ENCODE results near the gene FEM1B.

The FEM1B gene

GRCh38 chr15:68339481-68339880 lies 61.9 kb downstream of the FEM1B start:
- no peak for TF ChIP-seq CTCF (IDR thresholded peaks at IDR 0.05)
- no peak for DNase-seq (ENCODE audit: low spot score)
- Histone ChIP-seq H3K27ac (peak overlapping the region; percentile 95), H3K4me3 (no peak overlapping the region)

- Histone ChIP-seq H3K27ac (peak overlapping the region; percentile 95), H3K4me3 (peak overlapping the region; percentile 15)
- TF ChIP-seq CTCF (IDR thresholded peaks at IDR 0.05), result no peak
- no peak for DNase-seq (ENCODE audit: low spot score)
These were observed 63.5 kb downstream of the FEM1B start for GRCh38 chr15:68340726-68341671.

GRCh38 chr15:68341760-68342725 lies 64.5 kb downstream of the FEM1B start:
- peak overlapping the region; percentile 95 for H3K27ac ChIP-seq
- no peak for DNase-seq (ENCODE audit: low spot score)

GRCh38 chr15:68343579-68344225 lies 66.2 kb downstream of the FEM1B start:
- Histone ChIP-seq H3K27ac (peak overlapping the region; percentile 95), H3K4me3 (no peak overlapping the region)
- no peak for TF ChIP-seq CTCF (IDR thresholded peaks at IDR 0.05)

More at GRCh38 chr15:68341760-68342725, 64.5 kb downstream of the FEM1B start:
- TF ChIP-seq CTCF (IDR thresholded peaks at IDR 0.05), result no peak
- H3K4me3 ChIP-seq, result no peak overlapping the region

GRCh38 chr15:68344600-68344999 lies 67.1 kb downstream of the FEM1B start:
- H3K27ac ChIP-seq, result peak overlapping the region; percentile 95
- no peak for DNase-seq (ENCODE audit: low spot score)
- TF ChIP-seq CTCF (IDR thresholded peaks at IDR 0.05), result no peak
- H3K4me3 ChIP-seq, result no peak overlapping the region

More at GRCh38 chr15:68343579-68344225, 66.2 kb downstream of the FEM1B start:
- DNase-seq (ENCODE audit: low spot score), result no peak
